ENCODE measurements around the gene MYOCOS.

The MYOCOS gene

GRCh38 chr1:171641076-171641864 lies 19.2 kb downstream of the MYOCOS start:
- TF ChIP-seq POLR2A (IDR thresholded peaks at IDR 0.05; ENCODE audit: extremely low read depth, insufficient read length) = no peak
- TF ChIP-seq MAX (IDR thresholded peaks at IDR 0.05; ENCODE audit: low read depth, low read length) = no peak
- TF ChIP-seq MYC (IDR thresholded peaks at IDR 0.05; ENCODE audit: low read depth, low read length) = no peak
- TF ChIP-seq CTCF (IDR thresholded peaks at IDR 0.05; ENCODE audit: low read depth, low read length) = no peak
- DNase-seq (ENCODE audit: low read depth) = no peak
- H3K4me3 ChIP-seq (ENCODE audit: low read depth, low read length) = no peak overlapping the region

DNA sequence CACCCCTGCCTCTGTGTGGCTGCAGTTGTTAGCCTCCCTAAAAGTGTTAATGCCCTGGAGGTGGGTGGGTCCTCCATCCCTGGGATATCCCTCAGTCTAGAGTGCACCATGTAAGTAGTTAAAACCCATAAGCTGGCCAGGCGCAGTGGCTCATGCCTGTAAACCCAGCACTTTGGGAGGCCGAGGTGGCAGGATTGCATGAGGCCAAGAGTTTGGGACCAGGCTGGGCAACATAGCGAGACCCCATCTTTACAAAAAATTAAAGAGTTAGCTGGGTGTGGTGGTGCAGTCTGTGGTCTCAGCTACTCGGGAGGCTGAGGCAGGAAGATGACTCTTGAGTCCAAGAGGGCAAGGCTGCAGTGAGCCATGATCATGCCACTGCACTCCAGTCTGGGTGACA lies 20.2 kb downstream of the MYOCOS start:
- TF ChIP-seq POLR2A (IDR thresholded peaks at IDR 0.05; ENCODE audit: extremely low read depth, insufficient read length) = no peak
- no peak for TF ChIP-seq MYC (IDR thresholded peaks at IDR 0.05; ENCODE audit: low read depth, low read length)
- TF ChIP-seq CTCF (IDR thresholded peaks at IDR 0.05; ENCODE audit: low read depth, low read length) = no peak
- TF ChIP-seq MAX (IDR thresholded peaks at IDR 0.05; ENCODE audit: low read depth, low read length) = no peak
- DNase-seq (ENCODE audit: low read depth) = no peak
- H3K4me3 ChIP-seq (ENCODE audit: low read depth, low read length) = no peak overlapping the region

- DNase-seq (ENCODE audit: low read depth) = no peak
- H3K4me3 ChIP-seq (ENCODE audit: low read depth, low read length) = no peak overlapping the region
- TF ChIP-seq POLR2A (IDR thresholded peaks at IDR 0.05; ENCODE audit: extremely low read depth, insufficient read length) (no peak), MYC (IDR thresholded peaks at IDR 0.05; ENCODE audit: low read depth, low read length) (no peak), MAX (IDR thresholded peaks at IDR 0.05; ENCODE audit: low read depth, low read length) (no peak), CTCF (IDR thresholded peaks at IDR 0.05; ENCODE audit: low read depth, low read length) (no peak)
Observed at GRCh38 chr1:171643156-171643555, 21.1 kb downstream of the MYOCOS start.

DNA sequence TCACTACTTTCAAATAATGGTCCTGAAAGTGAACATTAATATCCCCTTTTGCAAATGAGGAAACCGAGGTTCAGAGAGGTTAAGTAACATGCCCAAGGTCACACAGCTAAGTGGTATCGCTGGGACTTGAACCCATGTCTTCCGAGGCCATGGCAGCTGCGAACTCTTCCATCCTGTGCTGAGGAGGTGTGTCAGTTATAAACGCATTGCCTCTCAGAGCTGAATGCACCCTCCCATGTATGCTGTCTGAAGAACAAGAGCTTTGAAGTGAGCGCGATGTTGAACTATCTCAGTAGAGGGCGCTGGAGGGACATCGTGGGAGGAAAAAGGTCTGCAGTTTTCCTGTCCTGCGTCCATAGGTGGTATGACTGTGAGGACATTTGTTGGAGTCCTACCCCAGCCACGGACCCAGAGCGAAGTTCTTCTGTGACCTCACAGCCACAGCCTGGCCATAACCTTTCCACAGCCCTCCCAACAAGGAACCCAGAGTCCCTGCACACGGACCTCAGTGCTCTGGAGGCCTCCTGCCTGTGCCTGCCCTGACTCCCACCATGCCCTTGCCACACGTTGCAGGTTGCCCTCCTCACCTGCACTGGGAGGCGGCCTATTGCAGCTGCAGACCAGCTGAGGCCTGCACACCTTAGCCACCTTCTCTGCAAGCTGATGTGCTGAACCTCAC lies 22.9 kb downstream of the MYOCOS start:
- TF ChIP-seq MYC (IDR thresholded peaks at IDR 0.05; ENCODE audit: low read depth, low read length) (no peak), CTCF (IDR thresholded peaks at IDR 0.05; ENCODE audit: low read depth, low read length) (peak; percentile 89)
- peak; percentile 84 for DNase-seq (ENCODE audit: low read depth)
- no peak overlapping the region for H3K4me3 ChIP-seq (ENCODE audit: low read depth, low read length)

- no peak for DNase-seq (ENCODE audit: low read depth)
- TF ChIP-seq CTCF (IDR thresholded peaks at IDR 0.05; ENCODE audit: low read depth, low read length) (no peak), MAX (IDR thresholded peaks at IDR 0.05; ENCODE audit: low read depth, low read length) (no peak), POLR2A (IDR thresholded peaks at IDR 0.05; ENCODE audit: extremely low read depth, insufficient read length) (no peak), MYC (IDR thresholded peaks at IDR 0.05; ENCODE audit: low read depth, low read length) (no peak)
- no peak overlapping the region for H3K4me3 ChIP-seq (ENCODE audit: low read depth, low read length)
Observed at GRCh38 chr1:171645553-171646248, 23.7 kb downstream of the MYOCOS start.

Data from NB4 (cell line).